A549 (cell line): ENCODE measurements around the gene CFB. TPM values are rescaled to one million over a fixed set of nuclear protein-coding genes. Genes with fewer than 3 reads are reported as not detected.

ENCODE experiments used
- BHLHE40 ChIP-seq: IDR thresholded peaks from 2 replicates; pipeline ENCODE4 v1.6.1; 2012; ENCODE audit warnings: low read depth, low read length, inconsistent platforms
- CHD2 ChIP-seq: fragments of 150-350 bp; IDR thresholded peaks from 2 replicates; pipeline ENCODE4 v1.6.1; 2014; ENCODE audit warnings: low read length; ENCODE audit not compliant: partially characterized antibody
- CHD4 ChIP-seq: fragments of 200-600 bp; sonication (generic); IDR thresholded peaks from 2 replicates; pipeline ENCODE4 v1.6.1; 2016; ENCODE audit warnings: antibody characterized with exemption, mild to moderate bottlenecking, borderline replicate concordance
- EHF ChIP-seq: fragments of 250-450 bp; sonication (Bioruptor Pico); IDR thresholded peaks from 2 replicates; pipeline ENCODE4 v1.5.0; 2020; ENCODE audit warnings: mild to moderate bottlenecking
- EP300 ChIP-seq, 2 experiments: fragments of >200 bp; sonication (Bioruptor Twin); formaldehyde crosslinking; IDR thresholded peaks; 2 replicates in 1 of 2; 3 replicates in 1 of 2; pipeline ENCODE4 v1.6.1; 2016 to 2017
- ESRRA ChIP-seq: fragments of 150-350 bp; IDR thresholded peaks from 2 replicates; pipeline ENCODE4 v1.6.1; 2014; ENCODE audit warnings: mild to moderate bottlenecking, low read length, borderline replicate concordance
- FOSB ChIP-seq: fragments of 250-450 bp; sonication (Bioruptor Pico); IDR thresholded peaks from 2 replicates; pipeline ENCODE4 v1.5.0; 2020; ENCODE audit warnings: mild to moderate bottlenecking, moderate library complexity
- FOSL2 ChIP-seq, 2 experiments: fragments of 450-650 bp in 1 of 2; fragments of >200 bp in 1 of 2; sonication (Bioruptor Twin) in 1 of 2; formaldehyde crosslinking; IDR thresholded peaks; 2 replicates each; pipeline versions ENCODE4 v1.5.0 to v1.6.1; 2016 to 2020; ENCODE audit warnings: mild to moderate bottlenecking in 1 of 2, moderate library complexity in 1 of 2
- FOXS1 ChIP-seq: fragments of 250-450 bp; sonication (Bioruptor Pico); IDR thresholded peaks from 2 replicates; pipeline ENCODE4 v1.5.0; 2020; ENCODE audit warnings: mild to moderate bottlenecking, moderate library complexity
- HOXA7 ChIP-seq: fragments of 250-450 bp; sonication (Bioruptor Pico); IDR thresholded peaks from 2 replicates; pipeline ENCODE4 v1.5.0; 2020; ENCODE audit warnings: mild to moderate bottlenecking, moderate library complexity
- HOXB5 ChIP-seq: fragments of 250-450 bp; sonication (Bioruptor Pico); IDR thresholded peaks from 2 replicates; pipeline ENCODE4 v1.5.0; 2020; ENCODE audit warnings: mild to moderate bottlenecking, moderate library complexity
- JUN ChIP-seq, 2 experiments: fragments of >200 bp; sonication (Bioruptor Twin); formaldehyde crosslinking; IDR thresholded peaks; 2 replicates in 1 of 2; 3 replicates in 1 of 2; pipeline ENCODE4 v1.6.1; 2016 to 2017
- JUNB ChIP-seq: fragments of >200 bp; sonication (Bioruptor Twin); formaldehyde crosslinking; IDR thresholded peaks from 2 replicates; pipeline ENCODE4 v1.6.1; 2016
- MAFK ChIP-seq: fragments of 450-650 bp; IDR thresholded peaks from 2 replicates; pipeline ENCODE4 v1.6.1; 2014; ENCODE audit not compliant: partially characterized antibody
- NFE2L2 ChIP-seq: fragments of 150-350 bp; conservative IDR thresholded peaks from 2 replicates; pipeline ENCODE4 v1.6.1; 2014; ENCODE audit warnings: low read length
- NPAS2 ChIP-seq: fragments of 250-450 bp; sonication (Bioruptor Pico); IDR thresholded peaks from 2 replicates; pipeline ENCODE4 v1.8.0; 2022; ENCODE audit warnings: mild to moderate bottlenecking, moderate library complexity, borderline replicate concordance
- POLR2AphosphoS2 ChIP-seq: conservative IDR thresholded peaks from 2 replicates; pipeline ENCODE4 v1.6.1; 2012; ENCODE audit warnings: low read length, improper control_type of control experiment, inconsistent platforms
- RAD21 ChIP-seq, 2 experiments: fragments of >200 bp in 1 of 2; sonication (Bioruptor Twin) in 1 of 2; formaldehyde crosslinking in 1 of 2; IDR thresholded peaks in 1 of 2; conservative IDR thresholded peaks in 1 of 2; 2 replicates in 1 of 2; 3 replicates in 1 of 2; pipeline ENCODE4 v1.6.1; 2012 to 2018; ENCODE audit warnings: inconsistent platforms in 1 of 2
- RCOR1 ChIP-seq: fragments of 150-350 bp; IDR thresholded peaks from 2 replicates; pipeline ENCODE4 v1.6.1; 2014; ENCODE audit warnings: antibody characterized with exemption, low read length, low read depth
- RNF2 ChIP-seq: fragments of 200-600 bp; sonication (generic); IDR thresholded peaks from 2 replicates; pipeline ENCODE4 v1.6.1; 2016; ENCODE audit warnings: low read depth, mild to moderate bottlenecking, antibody characterized with exemption, moderate library complexity, borderline replicate concordance
- SMC3 ChIP-seq: fragments of >200 bp; sonication (Bioruptor Twin); formaldehyde crosslinking; IDR thresholded peaks from 3 replicates; pipeline ENCODE4 v1.6.1; 2018; ENCODE audit warnings: inconsistent platforms
- TFCP2L1 ChIP-seq: fragments of 250-450 bp; sonication (Bioruptor Pico); IDR thresholded peaks from 2 replicates; pipeline ENCODE4 v1.5.0; 2021; ENCODE audit warnings: mild to moderate bottlenecking
- TP53 ChIP-seq: fragments of 250-450 bp; sonication (Bioruptor Pico); IDR thresholded peaks from 2 replicates; pipeline ENCODE4 v1.5.0; 2021; ENCODE audit warnings: mild to moderate bottlenecking, moderate library complexity
- ZC3H11A ChIP-seq: fragments of 450-650 bp; IDR thresholded peaks from 2 replicates; pipeline ENCODE4 v1.6.1; 2014; ENCODE audit warnings: antibody characterized with exemption, mild to moderate bottlenecking
- ZFP36 ChIP-seq: fragments of 450-650 bp; IDR thresholded peaks from 2 replicates; pipeline ENCODE4 v1.6.1; 2014; ENCODE audit warnings: borderline replicate concordance; ENCODE audit not compliant: partially characterized antibody
- ZNF302 ChIP-seq: fragments of 250-450 bp; sonication (Bioruptor Pico); IDR thresholded peaks from 2 replicates; pipeline ENCODE4 v1.9.0; 2021; ENCODE audit warnings: inconsistent platforms, mild to moderate bottlenecking, moderate library complexity
- polyA plus RNA-seq, 4 experiments: library from polyadenylated mRNA; depleted of rRNA in 3 of 4; stranded (reverse); fragments of >200 nt; fragmentation: RNase III in 1 of 4; extraction: RNeasy Plus Mini Kit Qiagen cat#74134 plus additional on column Dnase treatment in 1 of 4; gene quantifications; 2 replicates in 3 of 4; 3 replicates in 1 of 4; pipeline ENCODE4 v1.2.3, GENCODE V29; 2011 to 2017
- TF ChIP-seq, protein P1 (sequence below): IDR thresholded peaks from 2 replicates; pipeline ENCODE4 v1.6.1; 2012
- TF ChIP-seq, protein P2 (sequence below): IDR thresholded peaks from 2 replicates; pipeline ENCODE4 v1.6.1; 2012; ENCODE audit warnings: low read depth, borderline replicate concordance
- TF ChIP-seq, protein P3 (sequence below): fragments of 150-350 bp; IDR thresholded peaks from 2 replicates; pipeline ENCODE4 v1.6.1; 2014; ENCODE audit warnings: low read depth, mild to moderate bottlenecking, low read length
- TF ChIP-seq, protein P4 (sequence below): fragments of 450-650 bp; IDR thresholded peaks from 2 replicates; pipeline ENCODE4 v1.6.1; 2014; ENCODE audit warnings: antibody characterized with exemption
- TF ChIP-seq, protein P5 (sequence below): fragments of >200 bp; sonication (Bioruptor Twin); formaldehyde crosslinking; IDR thresholded peaks from 3 replicates; pipeline ENCODE4 v1.6.1; 2016
- TF ChIP-seq, protein P6 (sequence below): fragments of >200 bp; sonication (Bioruptor Twin); formaldehyde crosslinking; IDR thresholded peaks from 3 replicates; pipeline ENCODE4 v1.5.1; 2016

The CFB gene
- polyA plus RNA-seq, 2 of the 4 experiments (the other 2 are of a cell fraction), result 4.4 to 5.6 TPM

DNA sequence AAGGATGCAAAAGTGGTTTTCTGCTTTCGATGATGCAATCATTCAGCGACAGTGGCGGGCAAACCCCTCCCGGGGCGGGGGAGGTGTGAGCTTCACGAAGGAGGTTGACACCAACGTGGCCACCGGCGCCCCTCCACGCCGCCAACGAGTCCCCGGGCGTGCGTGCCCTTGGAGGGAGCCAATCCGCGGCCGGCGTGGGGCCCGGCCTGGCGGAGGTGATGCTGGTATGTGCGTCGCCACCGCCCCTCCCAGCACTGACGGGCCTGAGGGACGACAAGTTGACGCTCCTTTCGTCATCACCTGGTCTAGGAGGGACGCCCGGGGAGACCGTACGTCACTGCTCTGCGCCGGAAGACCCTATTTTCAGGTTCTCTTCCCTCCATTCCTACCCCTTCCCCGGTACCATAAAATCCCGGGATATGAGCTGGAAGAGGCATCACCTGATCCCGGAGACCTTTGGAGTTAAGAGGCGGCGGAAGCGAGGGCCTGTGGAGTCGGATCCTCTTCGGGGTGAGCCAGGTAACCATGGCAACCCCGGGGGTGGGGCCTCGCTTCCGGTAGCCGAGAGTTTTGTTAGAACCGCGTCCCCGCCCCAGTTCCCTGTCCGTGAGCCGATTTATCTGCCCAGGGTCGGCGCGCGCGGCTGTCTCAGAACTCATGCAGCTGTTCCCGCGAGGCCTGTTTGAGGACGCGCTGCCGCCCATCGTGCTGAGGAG is 26.3 kb downstream of the CFB start, which contains the start of gene DXO (continued):
- TF ChIP-seq FOSL2 (IDR thresholded peaks at IDR 0.05), result no peak
- TF ChIP-seq FOSL2 (CRISPR knock-in tag; IDR thresholded peaks at IDR 0.05), result peak; percentile 83
- no peak for TF ChIP-seq RCOR1
- TF ChIP-seq ZNF302 (CRISPR knock-in tag), result no peak
- TF ChIP-seq TFCP2L1 (CRISPR knock-in tag), result no peak
- TF ChIP-seq FOSB (CRISPR knock-in tag), result no peak
- TF ChIP-seq ZFP36, result no peak
- TF ChIP-seq, protein P1, sequence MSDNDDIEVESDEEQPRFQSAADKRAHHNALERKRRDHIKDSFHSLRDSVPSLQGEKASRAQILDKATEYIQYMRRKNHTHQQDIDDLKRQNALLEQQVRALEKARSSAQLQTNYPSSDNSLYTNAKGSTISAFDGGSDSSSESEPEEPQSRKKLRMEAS, result peak; percentile 93
- TF ChIP-seq NFE2L2, result no peak
- TF ChIP-seq RNF2, result no peak
- no peak for TF ChIP-seq ZC3H11A
- no peak for TF ChIP-seq EP300 (IDR thresholded peaks at IDR 0.05)
- no peak for TF ChIP-seq JUNB
- TF ChIP-seq BHLHE40, result no peak
- no peak for TF ChIP-seq HOXA7 (CRISPR knock-in tag)
- TF ChIP-seq ESRRA, result no peak
- no peak for TF ChIP-seq CHD4
- TF ChIP-seq, protein P2, sequence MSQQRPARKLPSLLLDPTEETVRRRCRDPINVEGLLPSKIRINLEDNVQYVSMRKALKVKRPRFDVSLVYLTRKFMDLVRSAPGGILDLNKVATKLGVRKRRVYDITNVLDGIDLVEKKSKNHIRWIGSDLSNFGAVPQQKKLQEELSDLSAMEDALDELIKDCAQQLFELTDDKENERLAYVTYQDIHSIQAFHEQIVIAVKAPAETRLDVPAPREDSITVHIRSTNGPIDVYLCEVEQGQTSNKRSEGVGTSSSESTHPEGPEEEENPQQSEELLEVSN, result peak; percentile 81
- TF ChIP-seq POLR2AphosphoS2, result no peak
- TF ChIP-seq JUN (IDR thresholded peaks at IDR 0.05), result peak in 1 of 2 experiments; percentile 70; a peak in 1 of 5 replicates
- TF ChIP-seq, protein P3, sequence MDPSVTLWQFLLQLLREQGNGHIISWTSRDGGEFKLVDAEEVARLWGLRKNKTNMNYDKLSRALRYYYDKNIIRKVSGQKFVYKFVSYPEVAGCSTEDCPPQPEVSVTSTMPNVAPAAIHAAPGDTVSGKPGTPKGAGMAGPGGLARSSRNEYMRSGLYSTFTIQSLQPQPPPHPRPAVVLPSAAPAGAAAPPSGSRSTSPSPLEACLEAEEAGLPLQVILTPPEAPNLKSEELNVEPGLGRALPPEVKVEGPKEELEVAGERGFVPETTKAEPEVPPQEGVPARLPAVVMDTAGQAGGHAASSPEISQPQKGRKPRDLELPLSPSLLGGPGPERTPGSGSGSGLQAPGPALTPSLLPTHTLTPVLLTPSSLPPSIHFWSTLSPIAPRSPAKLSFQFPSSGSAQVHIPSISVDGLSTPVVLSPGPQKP, result 0 out of 2 replicates have a peak, but pooled peaks have one; percentile 15
- TF ChIP-seq, protein P4, sequence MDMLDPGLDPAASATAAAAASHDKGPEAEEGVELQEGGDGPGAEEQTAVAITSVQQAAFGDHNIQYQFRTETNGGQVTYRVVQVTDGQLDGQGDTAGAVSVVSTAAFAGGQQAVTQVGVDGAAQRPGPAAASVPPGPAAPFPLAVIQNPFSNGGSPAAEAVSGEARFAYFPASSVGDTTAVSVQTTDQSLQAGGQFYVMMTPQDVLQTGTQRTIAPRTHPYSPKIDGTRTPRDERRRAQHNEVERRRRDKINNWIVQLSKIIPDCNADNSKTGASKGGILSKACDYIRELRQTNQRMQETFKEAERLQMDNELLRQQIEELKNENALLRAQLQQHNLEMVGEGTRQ, result 0 out of 2 replicates have a peak, but pooled peaks have one; percentile 15
- TF ChIP-seq HOXB5, result no peak
- TF ChIP-seq TP53 (CRISPR knock-in tag), result no peak
- no peak for TF ChIP-seq FOXS1
- TF ChIP-seq, protein P5, sequence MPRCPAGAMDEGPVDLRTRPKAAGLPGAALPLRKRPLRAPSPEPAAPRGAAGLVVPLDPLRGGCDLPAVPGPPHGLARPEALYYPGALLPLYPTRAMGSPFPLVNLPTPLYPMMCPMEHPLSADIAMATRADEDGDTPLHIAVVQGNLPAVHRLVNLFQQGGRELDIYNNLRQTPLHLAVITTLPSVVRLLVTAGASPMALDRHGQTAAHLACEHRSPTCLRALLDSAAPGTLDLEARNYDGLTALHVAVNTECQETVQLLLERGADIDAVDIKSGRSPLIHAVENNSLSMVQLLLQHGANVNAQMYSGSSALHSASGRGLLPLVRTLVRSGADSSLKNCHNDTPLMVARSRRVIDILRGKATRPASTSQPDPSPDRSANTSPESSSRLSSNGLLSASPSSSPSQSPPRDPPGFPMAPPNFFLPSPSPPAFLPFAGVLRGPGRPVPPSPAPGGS, result no peak
- TF ChIP-seq CHD2, result no peak
- TF ChIP-seq NPAS2 (CRISPR knock-in tag), result no peak
- TF ChIP-seq EHF (CRISPR knock-in tag), result no peak
- TF ChIP-seq, protein P6, sequence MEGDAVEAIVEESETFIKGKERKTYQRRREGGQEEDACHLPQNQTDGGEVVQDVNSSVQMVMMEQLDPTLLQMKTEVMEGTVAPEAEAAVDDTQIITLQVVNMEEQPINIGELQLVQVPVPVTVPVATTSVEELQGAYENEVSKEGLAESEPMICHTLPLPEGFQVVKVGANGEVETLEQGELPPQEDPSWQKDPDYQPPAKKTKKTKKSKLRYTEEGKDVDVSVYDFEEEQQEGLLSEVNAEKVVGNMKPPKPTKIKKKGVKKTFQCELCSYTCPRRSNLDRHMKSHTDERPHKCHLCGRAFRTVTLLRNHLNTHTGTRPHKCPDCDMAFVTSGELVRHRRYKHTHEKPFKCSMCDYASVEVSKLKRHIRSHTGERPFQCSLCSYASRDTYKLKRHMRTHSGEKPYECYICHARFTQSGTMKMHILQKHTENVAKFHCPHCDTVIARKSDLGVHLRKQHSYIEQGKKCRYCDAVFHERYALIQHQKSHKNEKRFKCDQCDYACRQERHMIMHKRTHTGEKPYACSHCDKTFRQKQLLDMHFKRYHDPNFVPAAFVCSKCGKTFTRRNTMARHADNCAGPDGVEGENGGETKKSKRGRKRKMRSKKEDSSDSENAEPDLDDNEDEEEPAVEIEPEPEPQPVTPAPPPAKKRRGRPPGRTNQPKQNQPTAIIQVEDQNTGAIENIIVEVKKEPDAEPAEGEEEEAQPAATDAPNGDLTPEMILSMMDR, result no peak
- no peak for TF ChIP-seq RAD21 (conservative IDR thresholded peaks at IDR 0.05 in 1 of 2, IDR thresholded peaks at IDR 0.05 in 1 of 2)
- TF ChIP-seq MAFK, result no peak
- no peak for TF ChIP-seq SMC3
- TF ChIP-seq, all 56 proteins: peak for 12
